ENCODE results near the gene DHODH. TPM values are rescaled to one million over a fixed set of nuclear protein-coding genes. Genes with fewer than 3 reads are reported as not detected.

The DHODH gene
- total and polyA plus RNA-seq, 2 of the 8 experiments (the other 6 are each of a cell fraction or from before 2014, with no cell fraction given), result 9.1 to 19.4 TPM

DNA sequence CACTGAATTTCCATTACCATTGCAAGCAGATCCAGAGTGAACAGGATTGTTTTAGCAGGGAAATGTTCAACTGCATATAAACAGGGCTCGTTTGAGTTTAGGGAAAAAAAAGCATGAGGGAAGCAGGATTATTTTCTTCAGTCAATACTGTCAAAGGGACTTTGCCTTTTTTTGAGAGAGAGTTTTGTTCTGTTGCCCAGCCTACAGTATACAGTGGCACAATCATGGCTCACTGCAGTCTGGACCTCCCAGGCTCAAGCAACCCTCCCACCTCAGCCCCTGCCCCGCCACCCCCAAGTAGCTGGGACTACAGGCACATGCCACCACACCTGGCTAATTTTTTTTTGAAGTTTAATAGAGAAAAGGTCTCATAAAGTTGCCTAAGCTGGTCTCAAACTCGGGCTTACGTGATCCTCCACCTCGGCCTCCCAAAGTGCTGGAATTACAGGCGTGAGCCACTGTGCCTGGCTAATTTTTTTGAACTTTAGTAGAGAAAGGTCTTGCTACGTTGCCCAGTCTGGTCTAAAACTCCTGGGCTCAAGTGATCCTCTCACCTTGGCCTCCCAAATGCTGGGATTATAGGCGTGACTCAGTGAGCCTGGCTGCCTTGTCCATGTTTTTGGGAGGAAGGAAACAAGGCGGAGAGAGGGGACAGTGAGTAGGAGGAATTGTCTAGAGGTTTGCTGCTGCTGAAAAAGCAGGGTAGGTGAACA, 23.1 kb upstream of the DHODH start:
- H2BK12ac ChIP-seq (ENCODE audit: low read depth, low read length), result no peak overlapping the region
- no peaks in the 10 kb centered on the region; a peak in 1 of 7 replicates for H3K27me3 ChIP-seq (replicated peaks in 1 of 4; ENCODE audit: control insufficient read depth in 3 of 4, extremely low read depth in 1 of 4, insufficient read depth in 3 of 4, low read length in 3 of 4)
- H3K4me1 ChIP-seq (replicated peaks in 1 of 4; ENCODE audit: control insufficient read depth in 3 of 4, insufficient read depth in 4 of 4, low read length in 3 of 4), result no peaks in the 10 kb centered on the region
- CTCF ChIA-PET (ENCODE audit: partially characterized antibody), result no interaction called here
- H2AFZ ChIP-seq (ENCODE audit: low read length), result no peak overlapping the region
- H3K9ac ChIP-seq (replicated peaks in 1 of 4; ENCODE audit: extremely low read depth in 1 of 4, low read depth in 3 of 4, low read length in 3 of 4), result no peak overlapping the region
- FAIRE-seq (no peak), DNase-seq (ENCODE audit: low read depth in 1 of 2, low spot score in 2 of 2) (no peak)
- no peaks in the 10 kb centered on the region for H3K9me3 ChIP-seq (ENCODE audit: insufficient read depth in 2 of 2, low read depth in 1 of 2, low read length in 1 of 2)
- no peak overlapping the region for H3K18ac ChIP-seq (ENCODE audit: extremely low read depth, low read length)
- H3K4ac ChIP-seq (replicated peaks; ENCODE audit: insufficient read length, low read depth, low read length), result no peak overlapping the region
- no peak overlapping the region for H3K4me2 ChIP-seq (ENCODE audit: insufficient read depth in 1 of 2, low read depth in 2 of 2, low read length in 2 of 2)
- H2AK5ac ChIP-seq (ENCODE audit: low read depth, low read length), result no peak overlapping the region
- no peaks in the 10 kb centered on the region for H3K79me2 ChIP-seq (ENCODE audit: control insufficient read depth in 1 of 2, insufficient read depth in 2 of 2, low read length in 2 of 2)
- no peak overlapping the region for H3K14ac ChIP-seq (ENCODE audit: insufficient read length)
- H3K79me1 ChIP-seq (ENCODE audit: low read depth, low read length), result no peaks in the 10 kb centered on the region
- H2BK5ac ChIP-seq (ENCODE audit: low read depth, low read length), result no peak overlapping the region
- no peak overlapping the region for H3K56ac ChIP-seq (replicated peaks; ENCODE audit: insufficient read length, low read depth, low read length)
- H3K27ac ChIP-seq (ENCODE audit: low read depth, low read length), result no peak overlapping the region
- POLR2A ChIA-PET (ENCODE audit: partially characterized antibody), result no interaction called here
- H3K4me3 ChIP-seq (ENCODE audit: extremely low read depth in 1 of 4, insufficient read depth in 2 of 4, low read depth in 3 of 4, low read length in 4 of 4), result no peak overlapping the region
- H4K5ac ChIP-seq (ENCODE audit: insufficient read length, low read depth, low read length), result no peak overlapping the region
- H4K91ac ChIP-seq (replicated peaks; ENCODE audit: insufficient read length, low read length), result no peak overlapping the region
- H3K23ac ChIP-seq (ENCODE audit: insufficient read length), result no peak overlapping the region
- no peak overlapping the region for H2BK15ac ChIP-seq (ENCODE audit: low read length)
- no peaks in the 10 kb centered on the region for H3K36me3 ChIP-seq (ENCODE audit: control insufficient read depth in 2 of 4, insufficient read depth in 4 of 4, low read length in 3 of 4)
- no peak overlapping the region for H2BK20ac ChIP-seq (ENCODE audit: low read length)
- no peak overlapping the region for H2BK120ac ChIP-seq (replicated peaks; ENCODE audit: low read depth, low read length)
- H4K8ac ChIP-seq (ENCODE audit: extremely low read depth, insufficient read depth, low read length), result no peak overlapping the region
- no peaks in the 10 kb centered on the region for H3K23me2 ChIP-seq (ENCODE audit: low read depth, low read length)
- no peaks in the 10 kb centered on the region for H4K20me1 ChIP-seq (replicated peaks in 1 of 2; ENCODE audit: control insufficient read depth in 1 of 2, insufficient read depth in 2 of 2, low read length in 2 of 2)
- WGBS, 2 experiments (ENCODE audit: extremely low coverage in 1 of 2, insufficient coverage in 1 of 2, insufficient read length in 1 of 2, insufficient replicate concordance in 2 of 2, low coverage in 1 of 2, low lambda C conversion rate in 2 of 2, missing lambda C conversion rate in 1 of 2), result 84% methylated on average over 9 of the region's 9 CpGs; no CpG with 5 or more reads in 1 of the 2 experiments
- TF ChIP-seq BCL11A (IDR thresholded peaks at IDR 0.05; ENCODE audit: low read depth in 2 of 2, low read length in 2 of 2) (no peak), NANOG (IDR thresholded peaks at IDR 0.05; ENCODE audit: insufficient read depth, low read depth, low read length, poor library complexity, severe bottlenecking) (no peak), YY1 (IDR thresholded peaks at IDR 0.05; ENCODE audit: low read depth, low read length) (no peak), KDM5A (IDR thresholded peaks at IDR 0.05; ENCODE audit: low read length) (no peak), JUN (IDR thresholded peaks at IDR 0.05; ENCODE audit: low read depth, low read length) (no peak), EGR1 (IDR thresholded peaks at IDR 0.05; ENCODE audit: borderline replicate concordance, low read depth, low read length) (no peak), GABPA (IDR thresholded peaks at IDR 0.05; ENCODE audit: borderline replicate concordance, insufficient read depth, low read length) (no peak), RFX5 (IDR thresholded peaks at IDR 0.05; ENCODE audit: borderline replicate concordance, low read depth, low read length) (no peak), POU5F1 (IDR thresholded peaks at IDR 0.05; ENCODE audit: low read depth, low read length) (no peak), CTBP2 (IDR thresholded peaks at IDR 0.05; ENCODE audit: borderline replicate concordance, insufficient read depth, insufficient read length, low read length) (no peak), CHD1 (IDR thresholded peaks at IDR 0.05; ENCODE audit: low read depth, low read length) (no peak), SRF (IDR thresholded peaks at IDR 0.05; ENCODE audit: low read depth, low read length) (no peak)
- TF ChIP-seq, protein P1, sequence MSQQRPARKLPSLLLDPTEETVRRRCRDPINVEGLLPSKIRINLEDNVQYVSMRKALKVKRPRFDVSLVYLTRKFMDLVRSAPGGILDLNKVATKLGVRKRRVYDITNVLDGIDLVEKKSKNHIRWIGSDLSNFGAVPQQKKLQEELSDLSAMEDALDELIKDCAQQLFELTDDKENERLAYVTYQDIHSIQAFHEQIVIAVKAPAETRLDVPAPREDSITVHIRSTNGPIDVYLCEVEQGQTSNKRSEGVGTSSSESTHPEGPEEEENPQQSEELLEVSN (IDR thresholded peaks at IDR 0.05), result no peak
